ENCODE results near the gene FAIM2.

The FAIM2 gene

GRCh38 chr12:49930515-49931288 is 27.0 kb upstream of the FAIM2 start:
- no peak for DNase-seq (ENCODE audit: extremely low read depth, insufficient read length)
- Histone ChIP-seq H3K4me3 (replicated peaks; ENCODE audit: low read depth, low read length) (no peak overlapping the region), H3K36me3 (ENCODE audit: control insufficient read depth, insufficient read depth, low read length) (no peaks in the 10 kb centered on the region), H3K27me3 (replicated peaks; ENCODE audit: control insufficient read depth, insufficient read depth, low read length) (no peaks in the 10 kb centered on the region)
- no peak for TF ChIP-seq CTCF (IDR thresholded peaks at IDR 0.05; ENCODE audit: insufficient read depth, low read length, poor library complexity, severe bottlenecking)

GRCh38 chr12:49929581-49929980 is 25.9 kb upstream of the FAIM2 start:
- no peaks in the 10 kb centered on the region for H3K27me3 ChIP-seq (replicated peaks; ENCODE audit: control insufficient read depth, insufficient read depth, low read length)
- no peak for DNase-seq (ENCODE audit: extremely low read depth, insufficient read length)
- TF ChIP-seq CTCF (IDR thresholded peaks at IDR 0.05; ENCODE audit: insufficient read depth, low read length, poor library complexity, severe bottlenecking), result no peak
- no peak overlapping the region for H3K4me3 ChIP-seq (replicated peaks; ENCODE audit: low read depth, low read length)
- H3K36me3 ChIP-seq (ENCODE audit: control insufficient read depth, insufficient read depth, low read length), result no peaks in the 10 kb centered on the region

GRCh38 chr12:49928471-49928870 is 24.8 kb upstream of the FAIM2 start:
- TF ChIP-seq CTCF (IDR thresholded peaks at IDR 0.05; ENCODE audit: insufficient read depth, low read length, poor library complexity, severe bottlenecking), result no peak
- DNase-seq (ENCODE audit: extremely low read depth, insufficient read length), result no peak
- Histone ChIP-seq H3K4me3 (replicated peaks; ENCODE audit: low read depth, low read length) (no peak overlapping the region), H3K36me3 (ENCODE audit: control insufficient read depth, insufficient read depth, low read length) (no peaks in the 10 kb centered on the region), H3K27me3 (replicated peaks; ENCODE audit: control insufficient read depth, insufficient read depth, low read length) (no peaks in the 10 kb centered on the region)

- no peak for TF ChIP-seq CTCF (IDR thresholded peaks at IDR 0.05; ENCODE audit: insufficient read depth, low read length, poor library complexity, severe bottlenecking)
- no peak for DNase-seq (ENCODE audit: extremely low read depth, insufficient read length)
These were observed 21.9 kb upstream of the FAIM2 start for GRCh38 chr12:49925433-49926204.

GRCh38 chr12:49924628-49925246 is 21.0 kb upstream of the FAIM2 start:
- DNase-seq (ENCODE audit: extremely low read depth, insufficient read length), result no peak
- Histone ChIP-seq H3K27me3 (replicated peaks; ENCODE audit: control insufficient read depth, insufficient read depth, low read length) (no peaks in the 10 kb centered on the region; the same call in 1 of the 2 replicates), H3K4me3 (replicated peaks; ENCODE audit: low read depth, low read length) (no peak overlapping the region), H3K36me3 (ENCODE audit: control insufficient read depth, insufficient read depth, low read length) (no peaks in the 10 kb centered on the region)
- TF ChIP-seq CTCF (IDR thresholded peaks at IDR 0.05; ENCODE audit: insufficient read depth, low read length, poor library complexity, severe bottlenecking), result no peak

More at GRCh38 chr12:49925433-49926204, 21.9 kb upstream of the FAIM2 start:
- Histone ChIP-seq H3K4me3 (replicated peaks; ENCODE audit: low read depth, low read length) (no peak overlapping the region), H3K36me3 (ENCODE audit: control insufficient read depth, insufficient read depth, low read length) (no peaks in the 10 kb centered on the region), H3K27me3 (replicated peaks; ENCODE audit: control insufficient read depth, insufficient read depth, low read length) (no peaks in the 10 kb centered on the region; the same call in 1 of the 2 replicates)

All from GM06990 (cell line).